ENCODE measurements around the gene OMD. TPM values are rescaled to one million over a fixed set of nuclear protein-coding genes. Genes with fewer than 3 reads are reported as not detected.

Gene OMD
- polyA plus RNA-seq, 1 of the 3 experiments (the other 2 are of a cell fraction), result not detected

GRCh38 chr9:92432350-92432749 lies 8.1 kb upstream of the OMD start:
- Histone ChIP-seq H3K9me3 (no peaks in the 10 kb centered on the region), H3K4me2 (no peak overlapping the region), H2AFZ (ENCODE audit: low read depth) (no peak overlapping the region), H3K4me3 (ENCODE audit: low read depth in 2 of 2, low read length in 1 of 2) (no peak overlapping the region), H3K9me2 (no peaks in the 10 kb centered on the region), H3K27me3 (ENCODE audit: insufficient read depth) (no peaks in the 10 kb centered on the region), H4K20me1 (ENCODE audit: insufficient read depth) (no peaks in the 10 kb centered on the region), H3K79me2 (ENCODE audit: insufficient read depth) (no peaks in the 10 kb centered on the region), H3K36me3 (replicated peaks in 1 of 2; ENCODE audit: control insufficient read depth in 1 of 2, insufficient read depth in 2 of 2, low read length in 1 of 2) (no peaks in the 10 kb centered on the region), H3K9ac (no peak overlapping the region), H3F3A (replicated peaks; ENCODE audit: insufficient read depth) (no peaks in the 10 kb centered on the region), H3K4me1 (ENCODE audit: control insufficient read depth in 1 of 2, insufficient read depth in 2 of 2, low read depth in 1 of 2, low read length in 1 of 2) (no peaks in the 10 kb centered on the region), H3K27ac (ENCODE audit: low read depth in 2 of 2, low read length in 1 of 2) (no peak overlapping the region)
- no peak for TF ChIP-seq TEAD4 (IDR thresholded peaks at IDR 0.05; ENCODE audit: borderline replicate concordance, insufficient read depth)
- no peak for TF ChIP-seq ZBTB33 (IDR thresholded peaks at IDR 0.05; ENCODE audit: borderline replicate concordance, low read depth)
- TF ChIP-seq USF2 (IDR thresholded peaks at IDR 0.05; ENCODE audit: borderline replicate concordance, low read depth, low read length), result no peak
- no peak for TF ChIP-seq IRF3 (IDR thresholded peaks at IDR 0.05; ENCODE audit: low read depth, low read length)
- TF ChIP-seq MXI1 (IDR thresholded peaks at IDR 0.05; ENCODE audit: low read depth, low read length), result no peak
- TF ChIP-seq FOXM1 (IDR thresholded peaks at IDR 0.05; ENCODE audit: low read depth), result no peak
- 92% methylated on average over 5 of the region's 5 CpGs for WGBS (ENCODE audit: low lambda C conversion rate)
- POLR2A ChIA-PET, result no interaction called here
- no peak for DNase-seq
- CTCF ChIA-PET, result no interaction called here

GRCh38 chr9:92429836-92430235 lies 5.6 kb upstream of the OMD start:
- H3K79me2 ChIP-seq (ENCODE audit: insufficient read depth), result no peaks in the 10 kb centered on the region
- no peaks in the 10 kb centered on the region for H3K9me2 ChIP-seq
- H4K20me1 ChIP-seq (ENCODE audit: insufficient read depth), result no peaks in the 10 kb centered on the region
- no peaks in the 10 kb centered on the region for H3K36me3 ChIP-seq (replicated peaks in 1 of 2; ENCODE audit: control insufficient read depth in 1 of 2, insufficient read depth in 2 of 2, low read length in 1 of 2)
- ChIA-PET CTCF (no interaction called here), POLR2A (no interaction called here)
- H3K4me1 ChIP-seq (ENCODE audit: control insufficient read depth in 1 of 2, insufficient read depth in 2 of 2, low read depth in 1 of 2, low read length in 1 of 2), result peaks cover 9 to 16% of the 10 kb centered on the region in 2 experiments
- no peak for TF ChIP-seq MXI1 (IDR thresholded peaks at IDR 0.05; ENCODE audit: low read depth, low read length)
- TF ChIP-seq ELF1 (IDR thresholded peaks at IDR 0.05), result no peak
- TF ChIP-seq GATA2 (CRISPR knock-in tag; IDR thresholded peaks at IDR 0.05), result no peak
- TF ChIP-seq NFIC (IDR thresholded peaks at IDR 0.05; ENCODE audit: borderline replicate concordance), result no peak
- TF ChIP-seq FOSL2 (IDR thresholded peaks at IDR 0.05; ENCODE audit: borderline replicate concordance, low read depth), result no peak
- no peak for TF ChIP-seq SMC3 (IDR thresholded peaks at IDR 0.05; ENCODE audit: low read depth, low read length)
- no peak for TF ChIP-seq MEF2A (IDR thresholded peaks at IDR 0.05; ENCODE audit: borderline replicate concordance, low read depth)
- no peak overlapping the region for H3K4me3 ChIP-seq (ENCODE audit: low read depth in 2 of 2, low read length in 1 of 2)
- H3K4me2 ChIP-seq, result no peak overlapping the region
- no peak overlapping the region for H3K27ac ChIP-seq (ENCODE audit: low read depth in 2 of 2, low read length in 1 of 2)
- H3F3A ChIP-seq (replicated peaks; ENCODE audit: insufficient read depth), result peaks cover 5% of the 10 kb centered on the region
- no peak overlapping the region for H2AFZ ChIP-seq (ENCODE audit: low read depth)
- DNase-seq, result no peak
- no peaks in the 10 kb centered on the region for H3K9me3 ChIP-seq
- 78% methylated on average over 2 of the region's 2 CpGs for WGBS (ENCODE audit: low lambda C conversion rate)
- no peak overlapping the region for H3K9ac ChIP-seq
- H3K27me3 ChIP-seq (ENCODE audit: insufficient read depth), result no peaks in the 10 kb centered on the region

Measured in SK-N-SH (cell line).